T47D (cell line): ENCODE results near the gene REC114.
A peak's percentile ranks its signal among the peaks of the same experiment; 100 is the strongest.

ENCODE experiments used
- DNase-seq, 2 experiments: peaks; one replicate each; pipeline versions ENCODE4 v3.0.0 to v3.0.0-alpha.2; 2011 to 2012; ENCODE audit warnings: low read depth in 1 of 2, low spot score in 1 of 2
- JUND ChIP-seq: IDR thresholded peaks from 2 replicates; pipeline ENCODE4 v1.6.1; 2012; ENCODE audit warnings: low read depth
- in situ Hi-C: cut with HindIII; loops from 2 replicates; pipeline ENCODE4 v1.10.0; 2016; ENCODE audit warnings: low sequenced_read_pairs, low pct_unique_long_range_greater_than_20kb

Gene REC114

GRCh38 chr15:73597036-73597638, 154.2 kb downstream of the REC114 start:
- TF ChIP-seq JUND = no peak
- no peak for DNase-seq
- in situ Hi-C loops = no loop called here

- TF ChIP-seq JUND = no peak
- DNase-seq = no peak
- in situ Hi-C loops = no loop called here
Observed at GRCh38 chr15:73598530-73599160, 155.7 kb downstream of the REC114 start.

- no peak for TF ChIP-seq JUND
- in situ Hi-C loops = no loop called here
- no peak for DNase-seq
Observed at GRCh38 chr15:73599934-73600333, 157.0 kb downstream of the REC114 start.

GRCh38 chr15:73600413-73601335, 157.7 kb downstream of the REC114 start:
- in situ Hi-C loops = no loop called here
- no peak for TF ChIP-seq JUND
- no peak for DNase-seq

GRCh38 chr15:73601451-73602445, 158.8 kb downstream of the REC114 start:
- no peak for TF ChIP-seq JUND
- in situ Hi-C loops = no loop called here
- DNase-seq = peak; percentile 10 to 86

- no peak for TF ChIP-seq JUND
- in situ Hi-C loops = no loop called here
- peak in 1 of 2 experiments; percentile 13 for DNase-seq
Observed at GRCh38 chr15:73602446-73602843, 159.5 kb downstream of the REC114 start.

GRCh38 chr15:73602992-73603391, 160.0 kb downstream of the REC114 start:
- in situ Hi-C loops = no loop called here
- DNase-seq = no peak
- no peak for TF ChIP-seq JUND

GRCh38 chr15:73604477-73604876, 161.5 kb downstream of the REC114 start:
- no peak for TF ChIP-seq JUND
- DNase-seq = no peak
- in situ Hi-C loops = no loop called here

GRCh38 chr15:73605759-73606436, 162.9 kb downstream of the REC114 start:
- no peak for DNase-seq

GRCh38 chr15:73607405-73607804, 164.4 kb downstream of the REC114 start:
- in situ Hi-C loops = no loop called here
- no peak for TF ChIP-seq JUND
- no peak for DNase-seq

More at GRCh38 chr15:73605759-73606436, 162.9 kb downstream of the REC114 start:
- in situ Hi-C loops = no loop called here
- TF ChIP-seq JUND = no peak

- in situ Hi-C loops = no loop called here
- DNase-seq = peak in 1 of 2 experiments; percentile 49
- no peak for TF ChIP-seq JUND
Observed at GRCh38 chr15:73607843-73608242, 164.9 kb downstream of the REC114 start.

GRCh38 chr15:73608475-73608874, 165.5 kb downstream of the REC114 start:
- in situ Hi-C loops = no loop called here
- DNase-seq = no peak
- no peak for TF ChIP-seq JUND
